Measurements from ENCODE around the gene PTPN9. TPM values are rescaled to one million over a fixed set of nuclear protein-coding genes. Genes with fewer than 3 reads are reported as not detected.

The PTPN9 gene
- total RNA-seq, 1 donor from 2014 or later = 36.2 TPM

GRCh38 chr15:75616766-75617165 lies 37.7 kb upstream of the PTPN9 start:
- H3K36me3 Mint-ChIP-seq = peaks cover 33% of the 10 kb centered on the region
- TF ChIP-seq, protein P1, sequence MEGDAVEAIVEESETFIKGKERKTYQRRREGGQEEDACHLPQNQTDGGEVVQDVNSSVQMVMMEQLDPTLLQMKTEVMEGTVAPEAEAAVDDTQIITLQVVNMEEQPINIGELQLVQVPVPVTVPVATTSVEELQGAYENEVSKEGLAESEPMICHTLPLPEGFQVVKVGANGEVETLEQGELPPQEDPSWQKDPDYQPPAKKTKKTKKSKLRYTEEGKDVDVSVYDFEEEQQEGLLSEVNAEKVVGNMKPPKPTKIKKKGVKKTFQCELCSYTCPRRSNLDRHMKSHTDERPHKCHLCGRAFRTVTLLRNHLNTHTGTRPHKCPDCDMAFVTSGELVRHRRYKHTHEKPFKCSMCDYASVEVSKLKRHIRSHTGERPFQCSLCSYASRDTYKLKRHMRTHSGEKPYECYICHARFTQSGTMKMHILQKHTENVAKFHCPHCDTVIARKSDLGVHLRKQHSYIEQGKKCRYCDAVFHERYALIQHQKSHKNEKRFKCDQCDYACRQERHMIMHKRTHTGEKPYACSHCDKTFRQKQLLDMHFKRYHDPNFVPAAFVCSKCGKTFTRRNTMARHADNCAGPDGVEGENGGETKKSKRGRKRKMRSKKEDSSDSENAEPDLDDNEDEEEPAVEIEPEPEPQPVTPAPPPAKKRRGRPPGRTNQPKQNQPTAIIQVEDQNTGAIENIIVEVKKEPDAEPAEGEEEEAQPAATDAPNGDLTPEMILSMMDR (IDR thresholded peaks at IDR 0.05; ENCODE audit: unreplicated experiment) = no peak
- no peak for DNase-seq (ENCODE audit: low spot score in 2 of 2, unreplicated experiment in 2 of 2)
- no peaks in the 10 kb centered on the region for H3K9me3 Mint-ChIP-seq
- H3K27me3 Mint-ChIP-seq (ENCODE audit: low read depth) = no peaks in the 10 kb centered on the region
- no peaks in the 10 kb centered on the region for H3K4me1 Mint-ChIP-seq
- no peak overlapping the region for H3K27ac Mint-ChIP-seq
- no peak overlapping the region for H3K4me3 Mint-ChIP-seq

GRCh38 chr15:75606711-75607699 lies 27.9 kb upstream of the PTPN9 start:
- Mint-ChIP-seq H3K4me3 (no peak overlapping the region), H3K27me3 (ENCODE audit: low read depth) (no peaks in the 10 kb centered on the region), H3K9me3 (no peaks in the 10 kb centered on the region), H3K36me3 (peaks cover 33% of the 10 kb centered on the region), H3K4me1 (no peaks in the 10 kb centered on the region), H3K27ac (no peak overlapping the region)
- DNase-seq (ENCODE audit: low spot score in 2 of 2, unreplicated experiment in 2 of 2) = no peak
- TF ChIP-seq, protein P1 (IDR thresholded peaks at IDR 0.05; ENCODE audit: unreplicated experiment) = no peak

GRCh38 chr15:75606026-75606425 lies 26.9 kb upstream of the PTPN9 start:
- H3K4me1 Mint-ChIP-seq = no peaks in the 10 kb centered on the region
- H3K27ac Mint-ChIP-seq = no peak overlapping the region
- H3K9me3 Mint-ChIP-seq = no peaks in the 10 kb centered on the region
- H3K4me3 Mint-ChIP-seq = no peak overlapping the region
- no peak for DNase-seq (ENCODE audit: low spot score in 2 of 2, unreplicated experiment in 2 of 2)
- no peaks in the 10 kb centered on the region for H3K27me3 Mint-ChIP-seq (ENCODE audit: low read depth)
- peaks cover 35% of the 10 kb centered on the region for H3K36me3 Mint-ChIP-seq
- TF ChIP-seq, protein P1 (IDR thresholded peaks at IDR 0.05; ENCODE audit: unreplicated experiment) = no peak

- Mint-ChIP-seq H3K9me3 (no peaks in the 10 kb centered on the region), H3K27me3 (ENCODE audit: low read depth) (no peaks in the 10 kb centered on the region), H3K4me3 (no peak overlapping the region), H3K27ac (no peak overlapping the region), H3K4me1 (no peaks in the 10 kb centered on the region), H3K36me3 (peaks cover 30% of the 10 kb centered on the region)
- DNase-seq (ENCODE audit: low spot score in 2 of 2, unreplicated experiment in 2 of 2) = no peak
- TF ChIP-seq, protein P1 (IDR thresholded peaks at IDR 0.05; ENCODE audit: unreplicated experiment) = no peak
Measured at GRCh38 chr15:75599401-75599800, 20.3 kb upstream of the PTPN9 start.

DNA sequence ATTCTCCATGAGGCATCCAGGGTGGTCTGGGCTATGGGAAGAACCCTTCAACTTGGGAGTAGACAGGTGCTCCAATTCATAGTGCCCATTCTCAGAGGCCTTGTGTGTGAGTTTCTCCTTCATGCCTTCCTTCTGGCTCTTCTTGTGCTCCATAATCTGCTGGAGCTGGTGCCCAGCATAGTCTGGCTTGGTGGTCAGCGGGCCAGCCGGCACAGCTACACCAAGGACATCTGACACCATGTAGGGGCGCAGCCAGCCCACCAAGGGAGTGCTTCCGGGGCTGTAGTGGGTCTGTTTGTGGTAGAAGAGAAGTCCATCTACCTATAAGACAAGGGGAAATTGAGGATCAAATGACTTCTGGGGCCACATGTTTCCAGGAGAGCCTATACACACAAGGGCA lies 19.2 kb upstream of the PTPN9 start:
- Mint-ChIP-seq H3K4me3 (no peak overlapping the region), H3K9me3 (no peaks in the 10 kb centered on the region), H3K27me3 (ENCODE audit: low read depth) (no peaks in the 10 kb centered on the region), H3K36me3 (peaks cover 26% of the 10 kb centered on the region), H3K27ac (no peak overlapping the region), H3K4me1 (no peaks in the 10 kb centered on the region)
- DNase-seq (ENCODE audit: low spot score in 2 of 2, unreplicated experiment in 2 of 2) = no peak
- TF ChIP-seq, protein P1 (IDR thresholded peaks at IDR 0.05; ENCODE audit: unreplicated experiment) = no peak

Measured in mesothelial cell of epicardium (in vitro differentiated cells).